B cell (primary cell): ENCODE measurements around the gene OPA1. TPM values are rescaled to one million over a fixed set of nuclear protein-coding genes. Genes with fewer than 3 reads are reported as not detected.

Experiments used
- ATAC-seq: fragments of 200-7000 bp; cut with Tn5 transposase; one replicate; pipeline ENCODE4 v1.10.0; 2021; ENCODE audit warnings: low read depth, mild to moderate bottlenecking, moderate number of reproducible peaks, moderate library complexity
- CTCF ChIA-PET: fragments of 350-600 bp; sonication (Branson Sonifier 250); formaldehyde crosslinking; loops from one replicate; lab custom pipeline; 2021; ENCODE audit warnings: antibody characterized with exemption, inconsistent platforms; lab: Charles Lee
- POLR2A ChIA-PET: fragments of 350-600 bp; sonication (Branson Sonifier 250); formaldehyde crosslinking; loops from one replicate; lab custom pipeline; 2021; ENCODE audit warnings: antibody characterized with exemption; lab: Charles Lee
- DNase-seq: peaks from one replicate; pipeline ENCODE4 v3.0.0; 2013
- H2AFZ ChIP-seq: 2 replicates; pipeline ENCODE4 v1.6.1; 2012; ENCODE audit warnings: mild to moderate bottlenecking, low read depth, low read length; ENCODE audit not compliant: insufficient read depth, poor library complexity, severe bottlenecking
- H3K27ac ChIP-seq, 2 donors: 1 replicate in 1 of 2; 2 replicates in 1 of 2; pipeline ENCODE4 v1.5.1; 2012 to 2013; ENCODE audit warnings: low read length in 2 of 2, mild to moderate bottlenecking in 2 of 2, moderate library complexity in 1 of 2
- H3K27me3 ChIP-seq, 4 experiments: fragments of 200-600 bp in 1 of 4; sonication (generic) in 1 of 4; replicated peaks in 1 of 4; 1 replicate in 2 of 4; 2 replicates in 2 of 4; pipeline versions ENCODE4 v1.6.1 to v1.7.0; 2013 to 2016; ENCODE audit warnings: low read length in 3 of 4, mild to moderate bottlenecking in 2 of 4, mixed read lengths in 1 of 4, moderate library complexity in 1 of 4; ENCODE audit not compliant: insufficient read depth in 4 of 4, control insufficient read depth in 3 of 4; ENCODE audit errors: control extremely low read depth in 1 of 4
- H3K36me3 ChIP-seq, 2 experiments: replicated peaks in 1 of 2; 1 replicate in 1 of 2; 2 replicates in 1 of 2; pipeline versions ENCODE4 v1.6.1 to v1.7.1; 2013; ENCODE audit warnings: low read length in 1 of 2; ENCODE audit not compliant: insufficient read depth in 2 of 2, control insufficient read depth in 1 of 2; ENCODE audit errors: control extremely low read depth in 1 of 2, extremely low read depth in 1 of 2
- H3K4me1 ChIP-seq, 2 donors: fragments of 200-600 bp in 1 of 2; sonication (generic) in 1 of 2; 1 replicate in 1 of 2; 2 replicates in 1 of 2; pipeline versions ENCODE4 v1.5.1 to v1.6.1; 2013 to 2017; ENCODE audit warnings: low read length in 2 of 2; ENCODE audit not compliant: control insufficient read depth in 2 of 2, insufficient read depth in 2 of 2
- H3K4me2 ChIP-seq: replicated peaks from 2 replicates; pipeline ENCODE3; 2012; ENCODE audit warnings: mild to moderate bottlenecking, low read depth, low read length; ENCODE audit not compliant: poor library complexity, severe bottlenecking
- H3K4me3 ChIP-seq, 5 experiments: fragments of 200-600 bp in 1 of 5; sonication (generic) in 1 of 5; 1 replicate in 3 of 5; 2 replicates in 2 of 5; pipeline versions ENCODE4 v1.5.1 to v1.7.0; 2011 to 2016; ENCODE audit warnings: low read length in 4 of 5, mild to moderate bottlenecking in 4 of 5, low read depth in 2 of 5, control low read depth in 1 of 5, moderate library complexity in 1 of 5; ENCODE audit not compliant: insufficient read depth in 1 of 5; ENCODE audit errors: control extremely low read depth in 1 of 5, extremely low read depth in 1 of 5
- H3K79me2 ChIP-seq: fragments of 200-600 bp; sonication (generic); one replicate; pipeline ENCODE4 v1.6.0; 2016; ENCODE audit warnings: low read length; ENCODE audit not compliant: control insufficient read depth, insufficient read depth
- H3K9ac ChIP-seq: fragments of 200-600 bp; sonication (generic); 2 replicates; pipeline ENCODE4 v1.6.1; 2017; ENCODE audit warnings: mild to moderate bottlenecking, low read length, moderate library complexity
- H3K9me3 ChIP-seq, 3 donors: one replicate each; pipeline versions ENCODE4 v1.6.1 to v1.7.1; 2013; ENCODE audit warnings: low read length in 2 of 3; ENCODE audit not compliant: control insufficient read depth in 2 of 3, insufficient read depth in 1 of 3; ENCODE audit errors: control extremely low read depth in 1 of 3
- H4K20me1 ChIP-seq: 2 replicates; pipeline ENCODE4 v1.6.0; 2012; ENCODE audit warnings: mild to moderate bottlenecking, low read length; ENCODE audit not compliant: insufficient read depth, control insufficient read depth, poor library complexity, severe bottlenecking
- H3K27ac Mint-ChIP-seq: one replicate; pipeline ENCODE4 v1.8.0; 2021; ENCODE audit warnings: mixed read lengths
- H3K27me3 Mint-ChIP-seq: one replicate; pipeline ENCODE4 v1.8.0; 2021; ENCODE audit warnings: mixed read lengths
- H3K4me1 Mint-ChIP-seq: one replicate; pipeline ENCODE4 v1.8.0; 2021; ENCODE audit warnings: mixed read lengths
- H3K4me3 Mint-ChIP-seq: one replicate; pipeline ENCODE4 v1.8.0; 2021; ENCODE audit warnings: mixed read lengths
- H3K9me3 Mint-ChIP-seq: one replicate; pipeline ENCODE4 v1.8.0; 2022; ENCODE audit warnings: mixed read lengths; ENCODE audit not compliant: insufficient read depth
- EZH2 ChIP-seq: IDR thresholded peaks from 2 replicates; pipeline ENCODE4 v1.6.1; 2012; ENCODE audit warnings: borderline replicate concordance, low read depth, mild to moderate bottlenecking, moderate library complexity, low read length; ENCODE audit not compliant: insufficient read depth, poor library complexity, severe bottlenecking
- WGBS: methylation state at CpG from one replicate; pipeline ENCODE4 v1.1.5; 2013; ENCODE audit warnings: missing lambda C conversion rate; ENCODE audit not compliant: insufficient coverage; 5-methylcytosine and 5-hydroxymethylcytosine counted together
- intact Hi-C: fragments of 100-400 bp; cut with micrococcal nuclease; formaldehyde crosslinking; loops from one replicate; pipeline ENCODE4 v1.10.0; 2022
- polyA plus RNA-seq: library from polyadenylated mRNA; depleted of rRNA; stranded (reverse); fragments of >200 nt; gene quantifications from 2 replicates; pipeline ENCODE4 v1.2.3, GENCODE V29; 2012
- total RNA-seq, 2 donors: library from RNA; stranded (reverse); fragments of 120-200 nt in 1 of 2; gene quantifications; 1 replicate in 1 of 2; 2 replicates in 1 of 2; pipeline versions ENCODE4 v1.2.3 to v1.2.4, GENCODE V29; 2013 to 2022
- TF ChIP-seq, protein P1 (sequence below): fragments of 200-600 bp; IDR thresholded peaks from one replicate; pipeline ENCODE4 v1.8.0; 2022; ENCODE audit warnings: antibody characterized with exemption, mild to moderate bottlenecking

The OPA1 gene
- total and polyA plus RNA-seq, 2 donors (not counting 1 experiment from before 2014, with no cell fraction given), result 9.1 to 62.8 TPM

- no peak for DNase-seq
- CTCF ChIA-PET, result interaction anchor here (1.3 to 1.6 kb wide), 2 partner anchors 24 to 675 kb away, joined by 3 to 5 read pairs; no protein-coding TSS in a partner anchor
- no peaks in the 10 kb centered on the region for H3K27me3 Mint-ChIP-seq
- H3K4me1 ChIP-seq, result no peaks in the 10 kb centered on the region
- no peaks in the 10 kb centered on the region for H3K9me3 ChIP-seq
- H3K27ac ChIP-seq, result no peak overlapping the region
- no peaks in the 10 kb centered on the region for H4K20me1 ChIP-seq
- ATAC-seq, result no peak
- intact Hi-C loops, result no loop called here
- H3K4me2 ChIP-seq, result no peak overlapping the region
- TF ChIP-seq, protein P1, sequence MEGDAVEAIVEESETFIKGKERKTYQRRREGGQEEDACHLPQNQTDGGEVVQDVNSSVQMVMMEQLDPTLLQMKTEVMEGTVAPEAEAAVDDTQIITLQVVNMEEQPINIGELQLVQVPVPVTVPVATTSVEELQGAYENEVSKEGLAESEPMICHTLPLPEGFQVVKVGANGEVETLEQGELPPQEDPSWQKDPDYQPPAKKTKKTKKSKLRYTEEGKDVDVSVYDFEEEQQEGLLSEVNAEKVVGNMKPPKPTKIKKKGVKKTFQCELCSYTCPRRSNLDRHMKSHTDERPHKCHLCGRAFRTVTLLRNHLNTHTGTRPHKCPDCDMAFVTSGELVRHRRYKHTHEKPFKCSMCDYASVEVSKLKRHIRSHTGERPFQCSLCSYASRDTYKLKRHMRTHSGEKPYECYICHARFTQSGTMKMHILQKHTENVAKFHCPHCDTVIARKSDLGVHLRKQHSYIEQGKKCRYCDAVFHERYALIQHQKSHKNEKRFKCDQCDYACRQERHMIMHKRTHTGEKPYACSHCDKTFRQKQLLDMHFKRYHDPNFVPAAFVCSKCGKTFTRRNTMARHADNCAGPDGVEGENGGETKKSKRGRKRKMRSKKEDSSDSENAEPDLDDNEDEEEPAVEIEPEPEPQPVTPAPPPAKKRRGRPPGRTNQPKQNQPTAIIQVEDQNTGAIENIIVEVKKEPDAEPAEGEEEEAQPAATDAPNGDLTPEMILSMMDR, result no peak
- no peak for TF ChIP-seq EZH2
- H3K4me3 ChIP-seq, result no peak overlapping the region
- POLR2A ChIA-PET, result no interaction called here
- no peaks in the 10 kb centered on the region for H3K27me3 ChIP-seq
- peaks cover 22 to 65% of the 10 kb centered on the region in 2 experiments for H3K36me3 ChIP-seq
- no peak overlapping the region for H2AFZ ChIP-seq
- H3K9me3 Mint-ChIP-seq, result no peaks in the 10 kb centered on the region
- no peak overlapping the region for H3K4me3 Mint-ChIP-seq
- WGBS, result 92% methylated on average over 1 of the region's 4 CpGs
- no peaks in the 10 kb centered on the region for H3K4me1 Mint-ChIP-seq
- H3K27ac Mint-ChIP-seq, result no peak overlapping the region
- no peak overlapping the region for H3K9ac ChIP-seq
- H3K79me2 ChIP-seq, result no peaks in the 10 kb centered on the region
These were observed 47.9 kb downstream of the OPA1 start for GRCh38 chr3:193640728-193641439.

GRCh38 chr3:193641440-193641775, 48.4 kb downstream of the OPA1 start:
- ATAC-seq, result no peak
- peaks cover 24 to 67% of the 10 kb centered on the region in 2 experiments for H3K36me3 ChIP-seq
- no CpG with 5 or more reads among the region's 3 CpGs for WGBS
- H3K9me3 Mint-ChIP-seq, result no peaks in the 10 kb centered on the region
- H3K27me3 Mint-ChIP-seq, result no peaks in the 10 kb centered on the region
- no peaks in the 10 kb centered on the region for H3K4me1 ChIP-seq
- ChIA-PET CTCF (interaction anchor here (1.3 to 1.6 kb wide), 2 partner anchors 24 to 674 kb away, joined by 3 to 5 read pairs; no protein-coding TSS in a partner anchor), POLR2A (no interaction called here)
- H3K4me3 Mint-ChIP-seq, result no peak overlapping the region
- no peaks in the 10 kb centered on the region for H3K4me1 Mint-ChIP-seq
- no peaks in the 10 kb centered on the region for H3K27me3 ChIP-seq
- H3K79me2 ChIP-seq, result no peaks in the 10 kb centered on the region
- H3K9me3 ChIP-seq, result no peaks in the 10 kb centered on the region
- DNase-seq, result no peak
- no peak overlapping the region for H3K4me2 ChIP-seq
- no peak overlapping the region for H2AFZ ChIP-seq
- no peak overlapping the region for H3K27ac ChIP-seq
- no peak overlapping the region for H3K4me3 ChIP-seq
- TF ChIP-seq, protein P1, result no peak
- no peak for TF ChIP-seq EZH2
- no peak overlapping the region for H3K27ac Mint-ChIP-seq
- H3K9ac ChIP-seq, result no peak overlapping the region
- H4K20me1 ChIP-seq, result no peaks in the 10 kb centered on the region
- intact Hi-C loops, result no loop called here
